H9 (cell line): ENCODE measurements around the gene C5AR1. TPM values are rescaled to one million over a fixed set of nuclear protein-coding genes. Genes with fewer than 3 reads are reported as not detected.

Source experiments
- DNase-seq: peaks from one replicate; pipeline ENCODE4 v3.0.0-alpha.2; 2017
- H2AFZ ChIP-seq: one replicate; pipeline ENCODE4 v1.6.1; 2013; ENCODE audit warnings: mild to moderate bottlenecking, low read length, control low read depth, moderate library complexity
- H2AK5ac ChIP-seq: 2 replicates; pipeline ENCODE4 v1.6.1; 2013; ENCODE audit warnings: low read length, control low read depth, mixed read lengths; ENCODE audit not compliant: insufficient read length
- H2BK120ac ChIP-seq: one replicate; pipeline ENCODE4 v1.6.1; 2013; ENCODE audit warnings: low read depth, mild to moderate bottlenecking, low read length, control low read depth, inconsistent platforms; ENCODE audit not compliant: poor library complexity, severe bottlenecking
- H2BK12ac ChIP-seq: 2 replicates; pipeline ENCODE4 v1.6.1; 2013; ENCODE audit warnings: low read length, control low read depth, mixed read lengths, low read depth; ENCODE audit not compliant: insufficient read length
- H2BK15ac ChIP-seq: 2 replicates; pipeline ENCODE4 v1.6.1; 2013; ENCODE audit warnings: low read depth, low read length, control low read depth
- H2BK20ac ChIP-seq: one replicate; pipeline ENCODE4 v1.6.1; 2013; ENCODE audit warnings: low read depth, mild to moderate bottlenecking, low read length, control low read depth, inconsistent platforms; ENCODE audit not compliant: poor library complexity, severe bottlenecking
- H2BK5ac ChIP-seq: 2 replicates; pipeline ENCODE4 v1.6.1; 2013; ENCODE audit warnings: low read length, control low read depth, mixed read lengths; ENCODE audit not compliant: insufficient read length
- H3K14ac ChIP-seq: 2 replicates; pipeline ENCODE4 v1.6.1; 2013; ENCODE audit warnings: low read length, control low read depth; ENCODE audit not compliant: insufficient read depth
- H3K18ac ChIP-seq: 2 replicates; pipeline ENCODE4 v1.6.1; 2013; ENCODE audit warnings: low read depth, mild to moderate bottlenecking, mixed read lengths, low read length, control low read depth; ENCODE audit not compliant: insufficient read length
- H3K23ac ChIP-seq: 2 replicates; pipeline ENCODE4 v1.6.1; 2013; ENCODE audit warnings: low read length, control low read depth, mixed read lengths, low read depth; ENCODE audit not compliant: insufficient read length
- H3K23me2 ChIP-seq: 2 replicates; pipeline ENCODE4 v1.6.1; 2013; ENCODE audit warnings: low read depth, mild to moderate bottlenecking, mixed read lengths, low read length, control low read depth; ENCODE audit not compliant: insufficient read length, poor library complexity, severe bottlenecking
- H3K27ac ChIP-seq: 2 replicates; pipeline ENCODE4 v1.5.1; 2013; ENCODE audit warnings: low read length, control low read depth, mixed read lengths, low read depth; ENCODE audit not compliant: insufficient read length
- H3K27me3 ChIP-seq: 2 replicates; pipeline ENCODE4 v1.6.1; 2013; ENCODE audit warnings: low read length, control low read depth, inconsistent platforms; ENCODE audit not compliant: insufficient read depth
- H3K4ac ChIP-seq: 2 replicates; pipeline ENCODE4 v1.6.1; 2013; ENCODE audit warnings: low read depth, mild to moderate bottlenecking, control low read depth, inconsistent platforms, low read length, moderate library complexity
- H3K4me1 ChIP-seq: 2 replicates; pipeline ENCODE4 v1.6.1; 2013; ENCODE audit warnings: low read length, control low read depth, inconsistent platforms; ENCODE audit not compliant: insufficient read depth
- H3K4me2 ChIP-seq: 2 replicates; pipeline ENCODE4 v1.6.1; 2013; ENCODE audit warnings: low read length, control low read depth, mixed read lengths; ENCODE audit not compliant: insufficient read length, insufficient read depth
- H3K56ac ChIP-seq: 2 replicates; pipeline ENCODE4 v1.6.1; 2013; ENCODE audit warnings: low read depth, mild to moderate bottlenecking, mixed read lengths, low read length, control low read depth; ENCODE audit not compliant: insufficient read length
- H3K79me1 ChIP-seq: 2 replicates; pipeline ENCODE4 v1.6.1; 2013; ENCODE audit warnings: low read depth, mild to moderate bottlenecking, moderate library complexity, low read length, control low read depth, inconsistent platforms; ENCODE audit not compliant: insufficient read depth, poor library complexity, severe bottlenecking
- H3K79me2 ChIP-seq: 2 replicates; pipeline ENCODE4 v1.6.1; 2013; ENCODE audit warnings: low read length, control low read depth, inconsistent platforms; ENCODE audit not compliant: insufficient read depth
- H3K9ac ChIP-seq: 2 replicates; pipeline ENCODE4 v1.6.1; 2013; ENCODE audit warnings: low read length, control low read depth, mixed read lengths; ENCODE audit not compliant: insufficient read length; ENCODE audit errors: extremely low read depth
- H3K9me3 ChIP-seq: one replicate; pipeline ENCODE4 v1.6.1; 2013; ENCODE audit warnings: low read depth, low read length, inconsistent platforms; ENCODE audit not compliant: control insufficient read depth
- H3T11ph ChIP-seq: one replicate; pipeline ENCODE4 v1.6.1; 2013; ENCODE audit warnings: mild to moderate bottlenecking, low read length, control low read depth, inconsistent platforms
- H4K20me1 ChIP-seq: one replicate; pipeline ENCODE4 v1.6.1; 2013; ENCODE audit not compliant: control insufficient read depth, insufficient read length, insufficient read depth
- H4K5ac ChIP-seq: 2 replicates; pipeline ENCODE4 v1.6.1; 2013; ENCODE audit warnings: low read depth, mild to moderate bottlenecking, mixed read lengths, low read length, control low read depth; ENCODE audit not compliant: insufficient read length
- H4K8ac ChIP-seq: replicated peaks from 2 replicates; pipeline ENCODE4 v1.6.1; 2013; ENCODE audit warnings: low read length, control low read depth, mixed read lengths, low read depth; ENCODE audit not compliant: insufficient read length
- H4K91ac ChIP-seq: 2 replicates; pipeline ENCODE4 v1.6.1; 2013; ENCODE audit warnings: low read depth, mild to moderate bottlenecking, moderate library complexity, mixed read lengths, low read length, control low read depth; ENCODE audit not compliant: insufficient read length
- H3K27ac Mint-ChIP-seq, 3 experiments: 2 replicates in 2 of 3; 3 replicates in 1 of 3; pipeline ENCODE4 v1.8.0; 2020 to 2021; ENCODE audit warnings: mixed read lengths in 3 of 3, mild to moderate bottlenecking in 1 of 3, moderate library complexity in 1 of 3
- H3K27me3 Mint-ChIP-seq: 2 replicates; pipeline ENCODE4 v1.8.0; 2021; ENCODE audit warnings: low read depth, mild to moderate bottlenecking, moderate library complexity, mixed read lengths
- H3K36me3 Mint-ChIP-seq, 3 experiments: 2 replicates in 2 of 3; 3 replicates in 1 of 3; pipeline ENCODE4 v1.8.0; 2020 to 2021; ENCODE audit warnings: low read depth in 3 of 3, mixed read lengths in 3 of 3; ENCODE audit not compliant: insufficient read depth in 1 of 3
- H3K4me1 Mint-ChIP-seq, 2 experiments: 2 replicates each; pipeline ENCODE4 v1.8.0; 2020; ENCODE audit warnings: mixed read lengths in 2 of 2
- H3K4me3 Mint-ChIP-seq, 2 experiments: 2 replicates in 1 of 2; 3 replicates in 1 of 2; pipeline ENCODE4 v1.8.0; 2020 to 2021; ENCODE audit warnings: mild to moderate bottlenecking in 2 of 2, mixed read lengths in 2 of 2, moderate library complexity in 1 of 2
- H3K9me3 Mint-ChIP-seq, 2 experiments: 2 replicates in 1 of 2; 3 replicates in 1 of 2; pipeline ENCODE4 v1.8.0; 2020; ENCODE audit warnings: mild to moderate bottlenecking in 2 of 2, mixed read lengths in 2 of 2, moderate library complexity in 1 of 2
- CTCF ChIP-seq: fragments of 200-600 bp; sonication (generic); conservative IDR thresholded peaks from 3 replicates; pipeline ENCODE4 v1.8.0; 2021; ENCODE audit warnings: antibody characterized with exemption, mild to moderate bottlenecking
- WGBS: extraction: QIAGEN DNeasy Blood & Tissue Kit; methylation state at CpG from one replicate; pipeline ENCODE4 v1.1.7; 2013; ENCODE audit warnings: missing lambda C conversion rate, low lambda C conversion rate, mixed read lengths; ENCODE audit not compliant: insufficient read length; ENCODE audit errors: extremely low coverage; 5-methylcytosine and 5-hydroxymethylcytosine counted together
- total RNA-seq: library from RNA; stranded (reverse); gene quantifications from 2 replicates; pipeline ENCODE4 v1.2.1, GENCODE V29; 2021

The C5AR1 gene
- total RNA-seq, 1 experiment from 2014 or later: 1.8 TPM

GRCh38 chr19:47352095-47352494, 42.4 kb downstream of the C5AR1 start:
- no peak overlapping the region for H2AK5ac ChIP-seq
- H4K8ac ChIP-seq: no peak overlapping the region
- H3K23ac ChIP-seq: no peak overlapping the region
- no peak overlapping the region for H3K14ac ChIP-seq
- H3K4me1 Mint-ChIP-seq: peaks cover 26 to 31% of the 10 kb centered on the region in 2 experiments
- peaks cover 13% of the 10 kb centered on the region for H3K27me3 Mint-ChIP-seq
- H2BK5ac ChIP-seq: no peak overlapping the region
- H3K4me2 ChIP-seq: peak overlapping the region; percentile 6
- H4K5ac ChIP-seq: no peak overlapping the region
- no peak overlapping the region for H2AFZ ChIP-seq
- H3K4me3 Mint-ChIP-seq: 0 out of 5 replicates have a peak overlapping the region, but pooled peaks of 1 of the 2 experiments have one; percentile 47
- no peak overlapping the region for H2BK120ac ChIP-seq
- no peak overlapping the region for H2BK20ac ChIP-seq
- no peak overlapping the region for H3K9ac ChIP-seq
- no peaks in the 10 kb centered on the region for H4K20me1 ChIP-seq
- H3K79me2 ChIP-seq: peaks cover 9% of the 10 kb centered on the region; the same call in 1 of the 2 replicates
- no peak overlapping the region for H2BK12ac ChIP-seq
- H3K4me1 ChIP-seq: peaks cover 4% of the 10 kb centered on the region; the same call in 1 of the 2 replicates
- H4K91ac ChIP-seq: no peak overlapping the region
- H3K9me3 ChIP-seq: no peaks in the 10 kb centered on the region
- peaks cover 3% of the 10 kb centered on the region in 2 experiments; a peak in 3 of 5 replicates for H3K9me3 Mint-ChIP-seq
- TF ChIP-seq CTCF: no peak
- no peak overlapping the region for H2BK15ac ChIP-seq
- H3K27ac ChIP-seq: no peak overlapping the region
- no CpG with 5 or more reads among the region's 2 CpGs for WGBS
- peaks cover 14% of the 10 kb centered on the region for H3K79me1 ChIP-seq
- H3K36me3 Mint-ChIP-seq: peaks cover 50 to 73% (median 69%) of the 10 kb centered on the region in 3 experiments
- H3K56ac ChIP-seq: no peak overlapping the region
- no peak overlapping the region for H3K18ac ChIP-seq
- H3K4ac ChIP-seq: no peak overlapping the region; the same call in 1 of the 2 replicates
- peak overlapping the region in 1 of 3 experiments; percentile 84; a peak in 2 of 7 replicates for H3K27ac Mint-ChIP-seq
- H3T11ph ChIP-seq: peak overlapping the region; percentile 23
- H3K27me3 ChIP-seq: no peaks in the 10 kb centered on the region
- H3K23me2 ChIP-seq: peaks cover 6% of the 10 kb centered on the region
- no peak for DNase-seq
